ENCODE data around the gene NSDHL.

DNA sequence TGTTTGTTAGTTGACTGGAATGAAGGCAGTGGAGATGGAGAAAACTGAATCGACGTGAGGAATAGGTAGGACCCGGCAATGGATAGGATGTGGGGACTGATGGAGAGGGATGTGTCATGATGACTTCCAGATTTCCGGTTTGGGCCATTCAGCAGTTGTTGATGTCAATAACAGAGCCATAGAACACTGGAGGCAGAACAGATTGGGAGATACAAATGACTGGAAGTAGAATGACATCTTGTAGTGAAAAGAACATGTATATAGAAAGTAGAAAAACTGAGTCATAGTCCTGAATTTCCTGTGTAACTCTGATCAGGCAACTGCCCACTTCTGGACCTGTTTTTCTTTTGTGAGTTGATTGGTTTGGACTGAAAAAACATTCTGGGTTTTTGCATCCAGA, 24.8 kb upstream of the NSDHL start:
- TF ChIP-seq POLR2A (IDR thresholded peaks at IDR 0.05), result no peak
- TF ChIP-seq, protein P1, sequence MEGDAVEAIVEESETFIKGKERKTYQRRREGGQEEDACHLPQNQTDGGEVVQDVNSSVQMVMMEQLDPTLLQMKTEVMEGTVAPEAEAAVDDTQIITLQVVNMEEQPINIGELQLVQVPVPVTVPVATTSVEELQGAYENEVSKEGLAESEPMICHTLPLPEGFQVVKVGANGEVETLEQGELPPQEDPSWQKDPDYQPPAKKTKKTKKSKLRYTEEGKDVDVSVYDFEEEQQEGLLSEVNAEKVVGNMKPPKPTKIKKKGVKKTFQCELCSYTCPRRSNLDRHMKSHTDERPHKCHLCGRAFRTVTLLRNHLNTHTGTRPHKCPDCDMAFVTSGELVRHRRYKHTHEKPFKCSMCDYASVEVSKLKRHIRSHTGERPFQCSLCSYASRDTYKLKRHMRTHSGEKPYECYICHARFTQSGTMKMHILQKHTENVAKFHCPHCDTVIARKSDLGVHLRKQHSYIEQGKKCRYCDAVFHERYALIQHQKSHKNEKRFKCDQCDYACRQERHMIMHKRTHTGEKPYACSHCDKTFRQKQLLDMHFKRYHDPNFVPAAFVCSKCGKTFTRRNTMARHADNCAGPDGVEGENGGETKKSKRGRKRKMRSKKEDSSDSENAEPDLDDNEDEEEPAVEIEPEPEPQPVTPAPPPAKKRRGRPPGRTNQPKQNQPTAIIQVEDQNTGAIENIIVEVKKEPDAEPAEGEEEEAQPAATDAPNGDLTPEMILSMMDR (IDR thresholded peaks at IDR 0.05), result no peak
- TF ChIP-seq POLR2AphosphoS5 (IDR thresholded peaks at IDR 0.05), result no peak

Measured in prostate gland (tissue), 2 donors.